ENCODE results near the gene CD7.

CD7 gene

GRCh38 chr17:82314012-82314726 lies 3.2 kb downstream of the CD7 start:
- DNase-seq (ENCODE audit: low spot score), result no peak

GRCh38 chr17:82313195-82314011 lies 4.0 kb downstream of the CD7 start:
- no peak for DNase-seq (ENCODE audit: low spot score)

GRCh38 chr17:82311971-82312370 lies 5.4 kb downstream of the CD7 start:
- no peak for DNase-seq (ENCODE audit: low spot score)

GRCh38 chr17:82310877-82311276 lies 6.5 kb downstream of the CD7 start:
- DNase-seq (ENCODE audit: low spot score), result no peak

GRCh38 chr17:82309656-82310570 lies 7.5 kb downstream of the CD7 start:
- no peak for DNase-seq (ENCODE audit: low spot score)

GRCh38 chr17:82305727-82306300 lies 11.6 kb downstream of the CD7 start:
- peak; percentile 24 for DNase-seq (ENCODE audit: low spot score)

- DNase-seq (ENCODE audit: low spot score), result no peak
Observed at GRCh38 chr17:82304826-82305726, 12.3 kb downstream of the CD7 start.

GRCh38 chr17:82303944-82304808 lies 13.2 kb downstream of the CD7 start:
- DNase-seq (ENCODE audit: low spot score), result no peak

GRCh38 chr17:82302991-82303943 lies 14.1 kb downstream of the CD7 start:
- DNase-seq (ENCODE audit: low spot score), result no peak

- no peak for DNase-seq (ENCODE audit: low spot score)
Observed at GRCh38 chr17:82302568-82302963, 14.8 kb downstream of the CD7 start.

GRCh38 chr17:82301916-82302567 lies 15.4 kb downstream of the CD7 start:
- no peak for DNase-seq (ENCODE audit: low spot score)

- DNase-seq (ENCODE audit: low spot score), result no peak
Observed at GRCh38 chr17:82301300-82301915, 16.0 kb downstream of the CD7 start.

- DNase-seq (ENCODE audit: low spot score), result peak; percentile 73
Observed at GRCh38 chr17:82300707-82301270, 16.6 kb downstream of the CD7 start.

GRCh38 chr17:82300228-82300627 lies 17.2 kb downstream of the CD7 start:
- DNase-seq (ENCODE audit: low spot score), result no peak

GRCh38 chr17:82299452-82299851 lies 18.0 kb downstream of the CD7 start:
- no peak for DNase-seq (ENCODE audit: low spot score)

- DNase-seq (ENCODE audit: low spot score), result no peak
Observed at GRCh38 chr17:82298538-82299421, 18.6 kb downstream of the CD7 start.
